KMS-11 (cell line): ENCODE results near the gene RAB3A.
A peak's percentile ranks its signal among the peaks of the same experiment; 100 is the strongest.

Experiments used
- H2AFZ ChIP-seq: fragments of 200-600 bp; sonication (generic); 2 replicates; pipeline ENCODE4 v1.6.1; 2016; ENCODE audit warnings: antibody characterized with exemption, mixed run types, low read depth
- H3K27ac ChIP-seq: fragments of 200-600 bp; sonication (generic); 2 replicates; pipeline ENCODE4 v1.6.1; 2016; ENCODE audit warnings: mild to moderate bottlenecking, mixed run types
- H3K27me3 ChIP-seq: fragments of 200-600 bp; sonication (generic); 2 replicates; pipeline ENCODE4 v1.6.1; 2017; ENCODE audit warnings: mild to moderate bottlenecking, low read depth, mixed run types, moderate library complexity; ENCODE audit not compliant: insufficient read depth
- H3K36me3 ChIP-seq: fragments of 200-600 bp; sonication (generic); 2 replicates; pipeline ENCODE4 v1.6.1; 2017; ENCODE audit warnings: mild to moderate bottlenecking, mixed run types; ENCODE audit not compliant: insufficient read depth
- H3K4me1 ChIP-seq: fragments of 200-600 bp; sonication (generic); 2 replicates; pipeline ENCODE4 v1.6.1; 2016; ENCODE audit warnings: mild to moderate bottlenecking, low read depth, mixed run types; ENCODE audit not compliant: poor library complexity, severe bottlenecking
- H3K4me2 ChIP-seq: fragments of 200-600 bp; sonication (generic); 2 replicates; pipeline ENCODE4 v1.7.0; 2016; ENCODE audit warnings: mild to moderate bottlenecking, mixed run types
- H3K4me3 ChIP-seq: fragments of 200-600 bp; sonication (generic); IDR thresholded peaks from 2 replicates; pipeline ENCODE4 v1.6.1; 2017; ENCODE audit warnings: low read depth, low read length, mixed read lengths; ENCODE audit not compliant: insufficient read depth
- H3K79me2 ChIP-seq: fragments of 200-600 bp; sonication (generic); 2 replicates; pipeline ENCODE4 v1.6.1; 2016; ENCODE audit warnings: low read depth, mixed run types; ENCODE audit not compliant: insufficient read depth
- H3K9ac ChIP-seq: fragments of 200-600 bp; sonication (generic); 2 replicates; pipeline ENCODE4 v1.6.1; 2016; ENCODE audit warnings: mild to moderate bottlenecking, mixed run types
- H4K20me1 ChIP-seq: fragments of 200-600 bp; sonication (generic); 2 replicates; pipeline ENCODE4 v1.6.1; 2016; ENCODE audit warnings: mild to moderate bottlenecking, mixed run types; ENCODE audit not compliant: insufficient read depth
- CTCF ChIP-seq: fragments of 200-600 bp; sonication (generic); conservative IDR thresholded peaks from 2 replicates; pipeline ENCODE4 v1.6.1; 2017; ENCODE audit warnings: low read depth, mild to moderate bottlenecking, antibody characterized with exemption, low read length, moderate library complexity, mixed read lengths

Gene RAB3A

GRCh38 chr19:18203863-18204393, at the start of gene RAB3A:
RAB3A (minus strand) TSS chr19:18204042; CDS start chr19:18202740, 1,302 bp downstream.
- TF ChIP-seq CTCF, result no peak
- Histone ChIP-seq H3K79me2 (no peaks in the 10 kb centered on the region; the same call in 1 of the 2 replicates), H4K20me1 (no peaks in the 10 kb centered on the region), H3K9ac (peak within 1 kb of the TSS; percentile 55; the same call in 1 of the 2 replicates), H3K4me1 (peaks cover 8% of the 10 kb centered on the region), H2AFZ (peak within 1 kb of the TSS; percentile 77), H3K4me2 (peak within 1 kb of the TSS; percentile 91), H3K27ac (peak within 1 kb of the TSS; percentile 51), H3K27me3 (peaks cover 20% of the 10 kb centered on the region), H3K4me3 (no peak within 1 kb of the TSS), H3K36me3 (no peaks in the 10 kb centered on the region)

GRCh38 chr19:18253130-18253529, 49.3 kb upstream of the RAB3A start:
- H2AFZ ChIP-seq, result no peak overlapping the region
- H3K36me3 ChIP-seq, result no peaks in the 10 kb centered on the region
- no peak for TF ChIP-seq CTCF
- no peak overlapping the region for H3K9ac ChIP-seq
- no peaks in the 10 kb centered on the region for H4K20me1 ChIP-seq
- no peak overlapping the region for H3K27ac ChIP-seq
- no peaks in the 10 kb centered on the region for H3K79me2 ChIP-seq
- H3K27me3 ChIP-seq, result peaks cover 76% of the 10 kb centered on the region
- H3K4me2 ChIP-seq, result no peak overlapping the region
- no peak overlapping the region for H3K4me3 ChIP-seq
- no peaks in the 10 kb centered on the region for H3K4me1 ChIP-seq

GRCh38 chr19:18252370-18252717, 48.5 kb upstream of the RAB3A start:
- H3K4me1 ChIP-seq, result no peaks in the 10 kb centered on the region
- no peak for TF ChIP-seq CTCF
- H3K36me3 ChIP-seq, result no peaks in the 10 kb centered on the region
- H2AFZ ChIP-seq, result no peak overlapping the region
- no peak overlapping the region for H3K4me2 ChIP-seq
- peaks cover 78% of the 10 kb centered on the region for H3K27me3 ChIP-seq
- no peak overlapping the region for H3K4me3 ChIP-seq
- no peaks in the 10 kb centered on the region for H3K79me2 ChIP-seq
- no peaks in the 10 kb centered on the region for H4K20me1 ChIP-seq
- H3K9ac ChIP-seq, result no peak overlapping the region
- H3K27ac ChIP-seq, result no peak overlapping the region

- Histone ChIP-seq H3K9ac (no peak overlapping the region), H3K27ac (no peak overlapping the region), H3K4me1 (no peaks in the 10 kb centered on the region), H3K4me2 (no peak overlapping the region), H3K79me2 (no peaks in the 10 kb centered on the region), H3K36me3 (no peaks in the 10 kb centered on the region), H2AFZ (no peak overlapping the region), H3K4me3 (no peak overlapping the region), H4K20me1 (no peaks in the 10 kb centered on the region), H3K27me3 (peaks cover 77% of the 10 kb centered on the region)
- peak; percentile 97 for TF ChIP-seq CTCF
Observed at GRCh38 chr19:18251587-18252369, 47.9 kb upstream of the RAB3A start.
